CD4-positive, alpha-beta T cell treated with Interleukin-1 beta for 1 hour (primary cell): Measurements from ENCODE around the gene INO80E.
"Not testable (repeated sequence)": the region's sequence is repeated elsewhere in the genome, so short reads cannot be mapped to it uniquely, and the experiment has no call there.

Source experiments
- DNase-seq, 2 donors: peaks; one replicate each; pipeline ENCODE4 v3.0.0-alpha.2; 2020 to 2022

INO80E gene

DNA sequence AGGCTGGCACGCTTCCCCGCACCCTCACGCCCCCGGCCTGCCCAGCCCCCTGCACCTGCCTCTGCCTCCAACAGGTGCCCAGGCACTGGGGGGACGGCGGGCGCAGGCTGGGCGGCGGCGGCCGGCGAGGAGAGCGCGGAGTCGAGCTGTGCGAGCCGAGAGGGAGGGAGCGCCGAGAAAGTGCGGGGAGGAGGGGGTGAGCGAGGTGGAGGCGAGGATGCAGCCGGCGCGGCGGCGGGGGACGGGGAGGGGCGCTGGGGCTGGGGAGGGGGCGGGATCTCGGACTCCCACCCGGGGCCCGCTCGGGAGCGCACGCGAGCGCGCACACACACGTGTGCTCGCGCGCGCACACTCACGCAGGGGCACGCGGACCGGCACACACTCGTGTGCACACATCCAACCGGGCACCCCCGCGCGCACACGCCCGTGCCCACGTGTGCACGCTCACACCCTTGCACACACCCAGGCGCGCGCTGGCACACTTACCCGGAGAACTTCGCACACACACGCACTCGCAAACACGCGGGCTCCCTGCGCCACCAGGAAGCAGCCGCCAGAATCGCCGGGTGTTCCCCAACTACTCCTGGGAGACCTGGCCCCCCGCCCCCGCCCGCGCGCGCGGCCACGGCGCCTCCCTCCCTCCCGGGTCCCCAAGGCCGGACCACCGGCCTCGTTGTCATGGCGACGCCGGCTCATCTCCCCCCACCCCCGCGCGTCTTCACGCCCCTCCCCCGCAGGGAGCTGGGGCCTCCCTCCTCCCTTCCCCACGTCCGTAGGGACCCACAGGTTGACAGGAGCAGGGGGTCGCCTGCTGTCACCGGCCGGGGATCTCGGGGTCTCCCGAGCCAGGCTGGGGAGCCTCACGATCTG, 15.0 kb downstream of the INO80E start, which contains the start of gene DOC2A:
TSS of gene DOC2A (minus strand) at position 184 of the 870 bp plus-strand sequence. CDS start 805 bp downstream, outside the sequence.
- DNase-seq = peak in 1 of 2 donors; percentile 34

DNA sequence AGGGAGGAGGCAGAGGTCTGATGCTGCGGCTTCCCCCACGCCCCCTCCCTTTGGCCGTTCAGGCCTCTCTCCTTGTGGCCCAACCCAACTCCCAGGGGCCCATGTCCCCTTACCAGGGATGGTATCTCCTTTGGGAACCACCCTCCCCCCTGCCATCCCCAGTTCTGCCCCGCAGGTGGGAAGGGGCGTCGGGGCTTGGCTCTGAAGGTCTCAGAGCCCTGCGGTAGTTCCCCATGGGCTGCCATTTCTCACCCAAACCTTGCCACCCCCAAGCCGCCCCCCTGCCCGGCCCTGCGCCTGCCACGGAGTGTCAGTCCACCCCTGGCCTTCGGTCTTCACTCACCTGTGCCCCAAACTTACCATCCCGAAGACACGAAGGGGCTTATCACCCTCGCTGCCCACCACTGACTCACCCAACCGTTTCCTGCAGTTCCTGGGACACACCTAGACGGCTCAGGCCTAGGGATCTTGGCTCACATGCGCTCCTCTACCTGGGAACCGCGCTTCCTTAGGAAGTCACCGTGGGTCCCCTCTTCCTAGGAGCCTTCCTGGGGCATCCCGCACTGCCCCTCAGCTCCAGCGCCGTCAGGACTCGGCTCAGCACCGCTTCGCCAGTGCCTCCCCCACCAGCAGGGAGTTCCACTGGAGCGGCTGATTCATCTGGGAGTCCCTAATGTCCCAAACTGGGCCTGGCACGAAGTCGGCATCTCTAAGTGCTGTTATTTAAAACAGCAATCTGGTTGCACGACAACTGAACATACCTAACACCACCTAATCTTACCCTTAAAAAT, 15.9 kb downstream of the INO80E start:
- DNase-seq = no peak

DNA sequence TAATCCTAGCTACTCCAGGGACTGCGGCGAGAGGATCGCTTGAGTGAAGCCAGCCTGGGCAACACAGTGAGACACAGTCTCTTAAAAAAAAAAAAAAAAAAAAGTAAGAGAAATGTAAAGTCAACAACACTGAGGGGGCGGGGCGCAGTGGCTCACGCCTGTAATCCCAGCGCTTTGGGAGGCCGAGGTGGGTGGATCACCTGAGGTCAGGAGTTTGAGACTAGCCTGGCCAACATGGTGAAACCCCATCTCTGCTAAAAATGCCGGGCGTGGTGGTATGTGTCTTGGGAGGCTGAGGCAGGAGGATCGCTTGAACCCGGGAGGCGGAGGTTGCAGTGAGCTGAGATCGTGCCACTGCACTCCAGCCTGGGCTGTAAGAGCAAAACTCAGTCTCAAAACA, 16.6 kb downstream of the INO80E start:
- DNase-seq = not testable (repeated sequence)

DNA sequence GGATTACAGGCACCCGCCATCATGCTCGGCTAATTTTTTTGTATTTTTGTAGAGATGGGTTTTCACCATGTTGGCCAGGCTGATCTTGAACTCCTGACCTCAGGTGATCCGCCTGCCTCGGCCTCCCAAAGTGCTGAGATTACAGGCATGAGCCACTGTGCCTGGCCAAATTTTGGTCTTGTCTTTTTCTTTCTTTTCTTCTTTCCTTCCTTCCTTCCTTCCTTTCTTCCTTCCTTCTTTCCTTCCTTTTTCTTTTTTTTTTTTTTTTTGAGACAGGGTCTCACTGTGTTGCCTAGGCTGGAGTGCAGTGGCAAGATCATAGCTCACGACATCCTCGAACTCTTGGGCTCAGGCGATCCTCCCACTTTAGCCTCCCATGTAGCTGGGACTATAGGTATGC, 19.4 kb downstream of the INO80E start:
- not testable (repeated sequence) for DNase-seq

DNA sequence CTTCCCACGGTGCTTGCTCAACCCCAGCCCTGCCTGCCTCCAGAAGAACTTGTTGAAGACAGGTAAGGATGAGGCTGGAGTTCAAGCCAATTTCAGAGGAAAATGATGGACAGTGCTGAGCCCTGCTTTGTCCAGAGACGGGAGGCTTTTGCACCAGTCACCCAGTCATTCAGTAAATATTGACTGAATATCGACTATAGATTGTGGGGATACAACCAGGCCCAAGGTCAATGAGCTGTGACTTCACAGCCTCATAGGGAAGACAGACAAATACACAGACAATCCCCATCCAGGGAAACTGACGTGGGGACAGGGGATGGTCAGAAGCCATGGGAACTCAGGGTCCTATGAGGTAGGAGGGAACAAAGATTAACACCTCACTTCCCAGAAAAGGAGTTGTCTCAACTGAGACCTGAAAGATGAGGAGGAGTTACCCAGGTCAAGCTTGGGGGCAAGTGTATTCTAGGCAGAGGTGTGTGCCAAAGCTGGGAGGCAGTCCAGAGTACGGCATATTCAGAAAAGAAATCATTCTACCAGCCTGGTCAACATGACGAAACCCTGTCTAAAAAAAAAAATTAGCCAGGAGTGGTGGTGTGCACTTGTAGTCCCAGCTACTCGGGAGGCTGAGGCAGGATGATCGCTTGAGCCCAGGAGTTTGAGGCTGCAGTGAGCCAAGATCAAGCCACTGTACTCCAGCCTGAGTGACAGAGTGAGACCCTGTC, 20.7 kb downstream of the INO80E start:
- DNase-seq = no peak

DNA sequence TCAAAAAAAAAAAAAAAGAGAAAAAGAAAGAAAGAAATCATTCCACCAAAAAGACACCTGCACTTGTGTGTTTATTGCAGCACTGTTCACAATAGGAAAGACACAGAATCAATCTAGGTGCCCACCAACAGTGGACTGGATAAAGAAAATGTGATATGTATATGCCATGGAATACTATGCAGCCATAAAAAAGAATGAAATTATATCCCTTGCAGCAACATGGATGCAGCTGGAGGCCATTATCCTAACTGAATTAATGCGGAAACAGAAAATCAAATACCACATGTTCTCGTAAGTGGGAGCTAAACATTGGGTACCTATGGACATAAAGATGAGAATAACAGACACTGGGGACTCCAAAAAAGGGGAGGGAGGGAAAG, 21.2 kb downstream of the INO80E start:
- no peak for DNase-seq

DNA sequence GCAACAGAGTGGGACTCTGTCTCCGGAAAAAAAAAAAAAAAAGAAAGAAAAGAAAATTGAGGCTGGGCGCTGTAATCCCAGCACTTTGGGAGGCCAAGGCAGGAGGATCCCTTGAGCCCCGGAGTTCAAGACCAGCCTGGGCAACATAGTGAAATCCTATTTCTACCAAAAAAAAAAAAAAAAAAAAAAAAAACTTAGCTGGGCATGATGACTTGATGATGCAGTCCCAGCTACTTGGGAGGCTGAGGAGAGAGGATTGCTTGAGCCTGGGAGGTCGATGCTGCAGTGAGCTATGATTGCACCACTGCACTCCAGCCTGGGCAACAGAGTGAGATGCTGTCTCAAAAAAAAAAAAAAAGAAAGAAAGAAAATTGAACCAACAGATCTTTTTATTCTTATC, 21.9 kb downstream of the INO80E start:
- DNase-seq = not testable (repeated sequence)

DNA sequence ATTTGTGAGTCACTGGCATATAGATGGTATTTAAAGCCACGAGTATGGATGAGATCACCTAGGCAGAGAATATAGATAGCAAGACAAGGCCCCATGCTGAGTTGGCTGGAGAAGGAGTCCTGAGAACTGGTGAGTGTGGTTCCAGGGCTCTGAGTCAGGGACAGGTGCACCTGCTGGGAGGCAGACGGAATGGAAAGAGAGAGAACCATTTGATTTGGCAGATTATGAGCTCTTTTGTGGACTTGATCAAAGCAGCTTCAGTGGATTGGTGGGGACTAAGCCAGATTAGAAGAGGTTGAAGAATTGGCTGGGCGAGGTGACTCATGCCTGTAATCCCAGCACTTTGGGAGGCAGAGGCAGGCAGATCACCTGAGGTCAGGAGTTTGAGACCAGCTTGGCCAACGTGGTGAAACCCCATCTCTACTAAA, 22.7 kb downstream of the INO80E start:
- no peak for DNase-seq

DNA sequence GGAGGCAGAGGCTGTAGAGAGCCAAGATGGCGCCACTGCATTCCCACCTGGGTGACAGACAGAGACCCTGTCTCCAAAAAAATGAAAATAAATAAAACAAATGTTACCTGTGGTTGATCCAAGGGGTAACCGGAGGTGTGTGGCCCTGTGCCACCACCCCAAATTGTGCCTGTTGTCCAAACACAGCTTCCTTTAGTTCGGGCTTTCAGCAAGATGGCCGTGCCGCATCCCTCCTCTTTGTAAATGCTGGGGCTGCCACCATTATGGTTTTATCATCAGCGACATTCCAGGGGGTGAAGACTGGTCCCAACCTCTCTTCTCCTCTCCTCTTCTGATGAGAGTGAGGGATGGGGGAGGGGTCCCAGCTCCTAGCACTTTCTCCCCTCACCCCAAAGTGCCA, 26.8 kb downstream of the INO80E start, which contains the start of gene C16orf92:
TSS of gene C16orf92 (plus strand) at position 312 of the 400 bp plus-strand sequence. CDS start 143 bp downstream, outside the sequence.
- DNase-seq = no peak

DNA sequence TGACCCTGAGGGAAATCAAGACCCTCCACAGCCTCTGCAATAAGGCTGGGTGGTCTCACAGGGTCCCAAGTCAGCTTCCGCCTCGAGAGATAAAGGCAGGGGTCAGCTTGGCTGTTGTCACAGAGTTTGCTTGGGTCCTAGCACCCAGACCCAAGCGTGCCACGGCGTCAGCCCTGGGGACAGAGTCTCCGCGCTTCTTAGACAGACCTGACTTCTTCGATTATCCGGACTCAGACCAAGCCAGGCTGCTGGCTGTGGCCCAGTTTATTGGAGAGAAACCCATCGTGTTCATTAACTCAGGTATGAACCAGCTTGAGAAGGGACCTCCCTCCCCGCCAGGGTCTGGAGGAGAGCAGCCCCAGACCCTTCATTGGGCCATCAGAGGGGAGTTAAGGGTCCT, 27.5 kb downstream of the INO80E start:
- no peak for DNase-seq

DNA sequence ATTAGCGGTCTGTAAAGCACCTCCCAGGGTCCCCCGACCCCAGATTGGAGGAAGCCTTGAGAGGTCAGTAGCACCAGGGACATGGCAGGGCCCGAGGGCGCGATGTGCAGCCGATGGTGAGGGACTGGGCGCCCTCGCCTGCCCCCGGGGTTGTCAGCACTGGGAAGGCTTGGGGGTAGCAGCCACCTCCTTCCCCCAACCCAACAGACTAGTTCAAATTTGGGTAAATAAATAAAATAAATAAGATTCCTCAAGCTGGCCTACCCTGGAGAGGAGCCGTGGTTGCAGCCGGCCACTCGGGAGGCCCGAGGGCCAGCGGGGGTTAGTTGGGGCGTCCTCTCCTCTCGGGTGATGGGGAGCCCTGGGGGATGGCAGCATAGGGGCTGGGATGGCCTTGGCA, 28.4 kb downstream of the INO80E start:
- no peak for DNase-seq

DNA sequence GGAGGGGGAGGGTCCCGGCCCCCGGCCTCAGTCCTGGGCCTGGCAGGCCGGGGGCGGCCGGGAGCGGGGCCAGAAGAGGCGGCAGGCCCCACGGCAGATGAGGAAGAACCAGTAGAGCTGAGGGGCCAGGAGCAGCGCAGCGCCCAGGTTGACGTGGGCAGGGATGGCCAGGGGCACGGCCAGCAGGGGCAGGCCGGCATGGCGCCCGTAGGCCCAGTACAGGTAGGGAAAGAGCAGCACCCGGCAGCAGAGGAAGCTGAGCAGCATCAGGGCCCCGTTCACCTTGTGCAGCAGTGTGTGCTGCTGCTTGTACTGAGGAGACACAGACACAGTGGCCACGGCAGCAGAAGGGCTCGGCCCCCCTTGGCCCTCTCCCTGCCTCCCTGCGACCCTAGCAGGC, 29.1 kb downstream of the INO80E start:
- no peak for DNase-seq

DNA sequence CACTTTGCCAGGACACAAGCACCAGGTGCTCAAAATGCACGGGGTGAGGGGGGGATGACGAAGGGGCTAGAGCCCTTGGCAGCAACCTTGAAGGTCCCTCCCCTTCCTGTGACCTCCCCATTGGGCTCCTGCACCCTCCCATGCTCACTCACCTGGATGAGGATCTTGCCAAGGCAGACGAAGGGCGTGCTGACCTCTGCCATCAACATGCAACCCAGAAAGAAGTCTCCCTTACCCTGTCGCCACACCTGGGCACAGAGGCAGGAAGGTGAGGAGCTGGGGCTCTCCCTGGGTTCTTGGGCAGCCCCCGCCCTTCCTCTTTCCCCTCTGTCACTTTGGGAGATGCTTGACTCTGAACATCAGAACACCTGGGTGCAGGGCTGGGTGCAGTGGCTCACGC, 29.5 kb downstream of the INO80E start:
- DNase-seq = no peak

DNA sequence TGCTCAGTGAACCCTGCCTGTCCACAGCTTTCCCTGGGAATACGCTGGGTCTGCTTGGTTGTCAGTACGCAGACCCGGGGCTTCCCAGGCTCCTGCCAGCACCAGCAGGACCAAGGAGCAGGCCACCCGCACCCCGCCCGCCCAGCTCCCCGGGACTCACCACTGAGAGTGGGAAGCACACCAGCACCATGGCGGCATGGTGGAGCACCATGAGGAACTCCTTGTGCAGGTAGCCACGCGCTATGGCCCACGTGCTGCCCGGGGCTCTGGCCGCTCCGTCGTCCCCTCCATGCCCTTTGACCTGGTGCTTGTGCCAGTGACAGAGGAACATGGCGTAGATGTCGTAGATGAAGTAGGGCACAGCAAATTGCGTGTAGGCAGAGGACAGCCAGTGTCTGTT, 30.4 kb downstream of the INO80E start:
- no peak for DNase-seq

DNA sequence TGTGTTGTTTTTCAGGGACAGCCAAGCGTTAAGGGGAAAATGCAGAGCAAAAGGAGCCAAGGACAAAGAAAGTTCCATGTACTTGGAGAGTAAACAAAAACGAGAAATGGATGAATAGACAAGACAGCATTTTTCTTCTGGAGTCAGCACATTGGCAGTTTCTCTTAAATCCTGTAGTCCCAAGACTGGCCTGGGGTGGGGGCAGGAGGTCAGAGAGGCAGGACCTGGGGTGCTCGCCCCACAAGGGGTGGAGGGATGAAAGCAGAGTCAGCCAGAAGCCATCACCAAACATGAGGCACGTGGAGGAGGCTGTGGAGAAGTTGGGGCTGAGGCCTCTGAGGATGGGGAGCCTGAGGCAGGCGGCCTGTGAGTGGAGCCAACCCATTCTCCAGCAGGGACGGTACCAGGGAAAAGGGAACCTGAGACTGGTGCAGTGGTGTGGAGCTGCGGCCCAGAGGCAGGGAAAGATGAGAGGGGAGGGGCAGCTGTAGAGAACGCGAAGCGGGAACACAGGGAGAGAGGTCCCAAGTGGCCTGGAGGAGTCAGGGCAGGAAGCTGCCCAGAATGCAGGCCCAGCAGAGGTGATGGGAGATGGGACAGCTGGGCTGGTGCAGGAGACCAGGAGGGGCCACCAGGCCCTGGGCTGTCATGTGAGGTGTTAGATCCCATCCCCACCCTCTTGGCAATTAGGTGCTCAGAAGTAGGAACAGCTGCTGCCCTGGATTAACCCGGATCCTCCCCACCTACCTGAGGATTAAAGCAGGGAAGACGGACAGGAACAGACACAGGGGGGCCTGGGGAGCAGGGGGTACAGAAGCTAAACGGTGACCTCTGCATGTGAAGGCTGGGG, 31.8 kb downstream of the INO80E start:
- no peak for DNase-seq

DNA sequence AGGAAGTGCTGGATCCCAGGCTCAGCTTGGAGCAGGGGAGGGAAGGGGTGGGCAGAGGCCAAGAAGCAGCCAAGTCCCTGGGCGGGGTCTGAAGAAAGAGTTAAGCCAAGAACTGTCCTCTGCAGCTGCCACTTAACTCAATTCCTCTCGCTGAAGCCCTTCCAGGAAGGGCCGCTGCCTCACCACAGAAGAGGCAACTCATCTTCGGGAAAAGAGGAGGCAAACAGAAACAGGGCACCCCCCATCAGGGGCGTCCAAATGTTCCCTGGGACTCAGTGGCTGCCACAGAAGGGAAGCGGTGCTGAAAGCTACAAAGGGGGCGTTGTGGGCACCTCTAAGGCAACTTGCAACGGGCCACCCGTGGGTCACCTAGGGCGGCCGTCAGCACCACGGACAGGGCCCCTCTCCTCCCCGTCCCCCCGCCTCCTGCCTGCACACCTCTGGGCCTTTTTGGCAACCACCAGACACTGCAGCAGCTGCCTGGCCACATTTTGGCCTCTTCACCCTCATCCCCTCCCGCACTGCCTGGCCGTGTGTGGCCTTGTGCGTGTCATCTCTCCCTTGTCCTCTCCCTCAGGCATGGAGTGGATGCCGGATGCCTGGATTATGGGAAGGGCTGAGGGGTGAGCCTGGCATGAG, 32.5 kb downstream of the INO80E start:
- no peak for DNase-seq

DNA sequence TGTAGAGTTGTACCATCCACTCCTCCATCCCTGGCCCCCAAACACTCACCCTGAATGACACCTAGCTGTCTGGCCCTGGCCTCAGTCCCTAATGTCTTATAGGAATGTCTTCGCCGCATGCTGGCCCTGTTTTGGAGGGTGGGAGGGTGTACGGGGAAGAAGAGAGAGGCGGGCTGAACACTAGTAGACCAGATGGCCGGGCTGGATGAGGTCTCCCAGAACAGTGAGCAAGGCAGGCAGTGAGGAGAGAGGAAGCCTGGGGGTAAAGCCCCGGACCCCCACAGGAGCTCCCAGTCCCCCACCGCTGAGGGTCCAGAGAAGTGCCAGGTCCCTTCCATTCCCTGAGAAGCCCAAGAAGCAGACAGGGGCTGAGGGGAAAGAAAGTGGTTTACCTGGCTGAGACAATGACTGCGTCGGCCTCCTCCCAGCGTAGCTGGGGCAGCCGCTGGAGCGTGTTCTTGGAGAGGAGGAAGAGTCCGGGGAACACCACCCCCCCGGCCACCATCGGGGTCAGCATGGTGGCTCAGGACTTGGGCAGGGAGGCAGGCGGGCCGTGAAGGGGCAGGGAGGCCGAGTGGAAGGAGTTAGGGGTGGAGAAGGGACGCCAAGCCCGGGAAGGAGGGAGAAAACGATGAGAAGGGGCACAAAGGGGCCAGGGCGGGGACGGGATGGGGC, 34.1 kb downstream of the INO80E start:
- no peak for DNase-seq

DNA sequence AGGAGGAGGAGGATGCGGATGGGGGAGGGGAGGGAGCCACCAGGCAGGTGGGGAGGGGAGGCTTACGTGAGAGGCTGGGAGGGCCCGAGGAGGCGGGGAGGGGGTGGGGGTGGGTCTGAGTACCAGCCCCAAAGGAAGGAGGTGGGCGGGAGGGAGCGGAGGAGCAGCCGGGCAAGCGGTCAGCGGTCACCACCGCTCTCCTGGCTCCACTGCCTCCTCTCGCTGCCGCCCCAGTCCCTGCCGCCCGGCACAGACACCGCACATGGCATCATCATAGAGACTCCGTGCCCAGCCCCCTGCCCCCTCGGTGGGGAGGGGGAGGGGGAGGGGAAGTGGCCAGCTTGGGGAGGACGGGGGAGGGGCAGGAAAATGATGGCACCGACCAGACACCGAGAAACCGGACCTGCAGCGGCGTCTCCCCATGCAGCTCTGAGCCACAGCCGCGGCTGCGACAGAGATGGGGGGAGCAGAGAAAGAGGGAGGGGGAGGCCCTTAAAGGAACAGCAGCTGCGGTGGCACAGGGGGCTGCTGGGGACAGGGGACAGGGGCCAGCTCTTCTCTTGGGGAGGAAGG, 34.9 kb downstream of the INO80E start, which contains the start of gene TLCD3B:
TSS of gene TLCD3B (minus strand) at position 431 of the 573 bp plus-strand sequence. CDS start 744 bp downstream, outside the sequence.
- no peak for DNase-seq

DNA sequence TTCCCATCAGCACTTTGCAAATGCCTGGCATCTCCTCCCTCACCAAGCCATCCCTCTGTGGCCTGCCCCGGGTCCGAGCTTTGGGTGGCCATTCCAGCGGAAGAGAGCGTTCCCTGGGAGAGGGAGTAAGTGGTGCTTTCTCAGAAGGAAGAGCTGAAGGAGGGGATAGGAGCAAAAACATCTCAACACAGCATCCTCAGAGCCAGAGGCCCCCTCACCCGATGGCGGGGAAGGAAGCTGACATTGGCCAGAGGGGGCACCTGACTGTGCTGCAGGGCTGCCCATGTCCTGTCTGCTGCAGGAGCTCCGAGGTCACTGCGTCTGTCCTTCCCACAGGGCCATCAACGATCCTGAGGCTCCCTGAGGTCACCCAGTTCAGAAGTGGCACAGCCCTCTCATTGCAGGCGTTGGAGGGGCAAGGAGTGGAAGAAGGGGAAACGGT, 35.5 kb downstream of the INO80E start:
- no peak for DNase-seq

DNA sequence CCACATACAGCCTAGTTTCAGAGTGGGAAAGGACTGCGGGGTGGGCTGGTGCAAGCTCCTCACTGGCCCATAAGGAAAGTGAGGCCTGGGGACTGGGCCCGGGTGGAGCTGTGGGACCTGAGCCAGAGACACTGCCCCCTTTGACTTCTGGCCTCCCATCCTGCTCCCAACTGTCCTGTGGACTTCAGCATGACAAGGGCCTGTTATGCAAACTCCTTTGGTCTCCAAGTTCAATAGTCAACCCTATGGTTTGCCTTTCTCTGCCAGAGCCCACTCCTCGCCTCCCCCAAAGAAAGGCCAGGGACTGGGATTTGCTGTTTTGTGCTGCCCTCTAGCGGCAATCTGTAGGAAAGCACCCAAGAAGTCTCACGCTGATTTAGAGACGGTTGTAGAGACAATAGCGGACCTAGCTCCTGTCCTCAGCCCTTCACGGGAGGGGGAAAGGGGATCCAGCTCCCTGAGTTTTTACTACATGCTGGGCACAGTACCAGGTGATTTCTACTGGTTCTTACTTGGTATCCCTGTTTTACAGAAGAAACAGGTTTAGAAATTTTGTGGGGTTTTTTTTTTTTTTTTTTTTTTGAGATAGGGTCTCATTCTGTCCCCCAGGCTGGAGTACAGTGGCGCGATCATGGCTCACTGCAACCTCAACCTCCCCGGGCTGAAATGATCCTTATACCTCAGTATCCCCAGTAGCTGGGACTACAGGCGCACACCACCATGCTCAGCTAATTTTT, 36.2 kb downstream of the INO80E start:
- peak; percentile 59 to 73 for DNase-seq
